Measurements from ENCODE around the gene GLUL. TPM values are rescaled to one million over a fixed set of nuclear protein-coding genes. Genes with fewer than 3 reads are reported as not detected.

Gene GLUL
- total RNA-seq, 1 experiment from 2014 or later, result 165 TPM

DNA sequence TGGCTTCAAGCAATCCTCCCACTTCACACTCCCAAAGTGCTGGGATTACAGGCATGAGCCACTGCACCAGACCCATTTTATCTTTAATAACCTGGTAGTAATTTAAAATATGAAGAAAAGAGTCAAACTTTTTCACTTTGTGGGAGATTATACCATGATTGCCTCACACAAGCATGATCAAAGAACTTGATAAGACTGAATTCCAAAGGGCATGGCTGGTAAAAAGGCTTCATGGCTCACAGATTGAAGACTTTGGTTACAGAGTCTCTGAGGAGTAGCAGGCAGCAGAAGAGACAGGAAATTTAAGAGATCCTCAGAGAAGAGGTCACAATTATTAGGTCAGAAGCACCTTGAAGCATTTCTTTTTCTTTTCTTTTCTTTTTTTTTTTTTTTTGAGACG lies 42.0 kb upstream of the GLUL start:
- Histone ChIP-seq H3K9me3 (ENCODE audit: control insufficient read depth in 1 of 2, insufficient read depth in 1 of 2, low read depth in 1 of 2, low read length in 2 of 2) (no peaks in the 10 kb centered on the region), H3K4me2 (ENCODE audit: low read length) (no peak overlapping the region), H3K4me3 (replicated peaks in 1 of 2; ENCODE audit: low read depth in 1 of 2, low read length in 2 of 2) (no peak overlapping the region), H3K27me3 (ENCODE audit: insufficient read depth, low read length) (no peaks in the 10 kb centered on the region), H3K36me3 (ENCODE audit: control insufficient read depth in 1 of 2, insufficient read depth in 2 of 2, low read length in 2 of 2) (no peaks in the 10 kb centered on the region), H4K20me1 (ENCODE audit: insufficient read depth) (no peaks in the 10 kb centered on the region), H3K27ac (ENCODE audit: low read depth, low read length) (no peak overlapping the region), H3K9ac (ENCODE audit: low read length) (no peak overlapping the region), H3K79me2 (ENCODE audit: insufficient read depth, low read length) (no peaks in the 10 kb centered on the region), H2AFZ (ENCODE audit: low read depth, low read length, poor library complexity, severe bottlenecking) (no peak overlapping the region), H3K9me2 (ENCODE audit: insufficient read depth) (no peaks in the 10 kb centered on the region), H3K4me1 (ENCODE audit: control insufficient read depth in 1 of 2, insufficient read depth in 2 of 2, low read length in 2 of 2) (no peaks in the 10 kb centered on the region)
- POLR2A ChIA-PET, result no interaction called here
- DNase-seq (ENCODE audit: low read depth, low spot score) (no peak), ATAC-seq (no peak)
- TF ChIP-seq CEBPB (IDR thresholded peaks at IDR 0.05; ENCODE audit: low read depth) (no peak), YY1 (IDR thresholded peaks at IDR 0.05; ENCODE audit: extremely low read depth, insufficient replicate concordance, low read depth, low read length) (no peak), SRF (IDR thresholded peaks at IDR 0.05; ENCODE audit: low read depth) (no peak), ZFX (IDR thresholded peaks at IDR 0.05) (no peak)
- TF ChIP-seq, protein P1, sequence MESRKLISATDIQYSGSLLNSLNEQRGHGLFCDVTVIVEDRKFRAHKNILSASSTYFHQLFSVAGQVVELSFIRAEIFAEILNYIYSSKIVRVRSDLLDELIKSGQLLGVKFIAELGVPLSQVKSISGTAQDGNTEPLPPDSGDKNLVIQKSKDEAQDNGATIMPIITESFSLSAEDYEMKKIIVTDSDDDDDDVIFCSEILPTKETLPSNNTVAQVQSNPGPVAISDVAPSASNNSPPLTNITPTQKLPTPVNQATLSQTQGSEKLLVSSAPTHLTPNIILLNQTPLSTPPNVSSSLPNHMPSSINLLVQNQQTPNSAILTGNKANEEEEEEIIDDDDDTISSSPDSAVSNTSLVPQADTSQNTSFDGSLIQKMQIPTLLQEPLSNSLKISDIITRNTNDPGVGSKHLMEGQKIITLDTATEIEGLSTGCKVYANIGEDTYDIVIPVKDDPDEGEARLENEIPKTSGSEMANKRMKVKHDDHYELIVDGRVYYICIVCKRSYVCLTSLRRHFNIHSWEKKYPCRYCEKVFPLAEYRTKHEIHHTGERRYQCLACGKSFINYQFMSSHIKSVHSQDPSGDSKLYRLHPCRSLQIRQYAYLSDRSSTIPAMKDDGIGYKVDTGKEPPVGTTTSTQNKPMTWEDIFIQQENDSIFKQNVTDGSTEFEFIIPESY (IDR thresholded peaks at IDR 0.05; ENCODE audit: extremely low read depth, insufficient replicate concordance, low read length), result no peak
- TF ChIP-seq, protein P2, sequence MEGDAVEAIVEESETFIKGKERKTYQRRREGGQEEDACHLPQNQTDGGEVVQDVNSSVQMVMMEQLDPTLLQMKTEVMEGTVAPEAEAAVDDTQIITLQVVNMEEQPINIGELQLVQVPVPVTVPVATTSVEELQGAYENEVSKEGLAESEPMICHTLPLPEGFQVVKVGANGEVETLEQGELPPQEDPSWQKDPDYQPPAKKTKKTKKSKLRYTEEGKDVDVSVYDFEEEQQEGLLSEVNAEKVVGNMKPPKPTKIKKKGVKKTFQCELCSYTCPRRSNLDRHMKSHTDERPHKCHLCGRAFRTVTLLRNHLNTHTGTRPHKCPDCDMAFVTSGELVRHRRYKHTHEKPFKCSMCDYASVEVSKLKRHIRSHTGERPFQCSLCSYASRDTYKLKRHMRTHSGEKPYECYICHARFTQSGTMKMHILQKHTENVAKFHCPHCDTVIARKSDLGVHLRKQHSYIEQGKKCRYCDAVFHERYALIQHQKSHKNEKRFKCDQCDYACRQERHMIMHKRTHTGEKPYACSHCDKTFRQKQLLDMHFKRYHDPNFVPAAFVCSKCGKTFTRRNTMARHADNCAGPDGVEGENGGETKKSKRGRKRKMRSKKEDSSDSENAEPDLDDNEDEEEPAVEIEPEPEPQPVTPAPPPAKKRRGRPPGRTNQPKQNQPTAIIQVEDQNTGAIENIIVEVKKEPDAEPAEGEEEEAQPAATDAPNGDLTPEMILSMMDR (IDR thresholded peaks at IDR 0.05 in 2 of 3, conservative IDR thresholded peaks at IDR 0.05 in 1 of 3; ENCODE audit: borderline replicate concordance in 1 of 3, insufficient read depth in 1 of 3, low read depth in 2 of 3, low read length in 2 of 3), result no peak
- CTCF ChIA-PET, result no interaction called here
- no TSS peak for BruUV-seq (replicated peaks)
- RAD21 ChIA-PET (ENCODE audit: low non-redundant PET in 1 of 2, low total read pairs in 2 of 2, uncharacterized antibody in 2 of 2, unreplicated experiment in 2 of 2), result no interaction called here
- intact Hi-C loops (cut with micrococcal nuclease), result no loop called here
